Neural progenitor cell (in vitro differentiated cells): ENCODE measurements around the gene EFL1. TPM values are rescaled to one million over a fixed set of nuclear protein-coding genes. Genes with fewer than 3 reads are reported as not detected.

Experiments
- DNase-seq: peaks from one replicate; pipeline ENCODE4 v3.0.0-alpha.2; 2016; ENCODE audit warnings: low spot score
- H2AFZ ChIP-seq: fragments of 200-600 bp; sonication (generic); replicated peaks from 2 replicates; pipeline ENCODE4 v1.6.1; 2016; ENCODE audit warnings: antibody characterized with exemption
- H3F3A ChIP-seq: fragments of 200-600 bp; sonication (generic); 2 replicates; pipeline ENCODE4 v1.6.1; 2016; ENCODE audit warnings: antibody characterized with exemption, low read depth
- H3K27ac ChIP-seq: fragments of 200-600 bp; sonication (generic); 2 replicates; pipeline ENCODE4 v1.5.1; 2016; ENCODE audit warnings: mild to moderate bottlenecking
- H3K27me3 ChIP-seq: fragments of 200-600 bp; sonication (generic); 2 replicates; pipeline ENCODE4 v1.6.1; 2016; ENCODE audit warnings: mild to moderate bottlenecking, moderate library complexity
- H3K36me3 ChIP-seq: fragments of 200-600 bp; sonication (generic); 2 replicates; pipeline ENCODE4 v1.5.1; 2016
- H3K4me1 ChIP-seq: fragments of 200-600 bp; sonication (generic); 2 replicates; pipeline ENCODE4 v1.6.1; 2016; ENCODE audit warnings: mixed run types
- H3K4me2 ChIP-seq: fragments of 200-600 bp; sonication (generic); 2 replicates; pipeline ENCODE4 v1.6.1; 2016
- H3K4me3 ChIP-seq: fragments of 200-600 bp; sonication (generic); 2 replicates; pipeline ENCODE4 v1.5.1; 2016
- H3K79me2 ChIP-seq: fragments of 200-600 bp; sonication (generic); 2 replicates; pipeline ENCODE4 v1.6.1; 2016; ENCODE audit warnings: low read depth
- H3K9ac ChIP-seq: fragments of 200-600 bp; sonication (generic); 2 replicates; pipeline ENCODE4 v1.6.1; 2016
- H3K9me3 ChIP-seq: fragments of 200-600 bp; sonication (generic); 2 replicates; pipeline ENCODE4 v1.5.1; 2016; ENCODE audit warnings: low read depth
- H4K20me1 ChIP-seq: fragments of 200-600 bp; sonication (generic); 2 replicates; pipeline ENCODE4 v1.6.1; 2016; ENCODE audit warnings: low read depth
- H3K27ac Mint-ChIP-seq: 3 replicates; pipeline ENCODE4 v1.8.0; 2021; ENCODE audit warnings: mixed read lengths
- H3K27me3 Mint-ChIP-seq: 2 replicates; pipeline ENCODE4 v1.8.0; 2022; ENCODE audit warnings: low read depth, mild to moderate bottlenecking, inconsistent platforms, moderate library complexity, mixed read lengths; ENCODE audit not compliant: insufficient read depth
- H3K36me3 Mint-ChIP-seq: 3 replicates; pipeline ENCODE4 v1.8.0; 2021; ENCODE audit warnings: mixed read lengths
- H3K4me1 Mint-ChIP-seq: 3 replicates; pipeline ENCODE4 v1.8.0; 2021; ENCODE audit warnings: mixed read lengths
- H3K4me3 Mint-ChIP-seq: 3 replicates; pipeline ENCODE4 v1.8.0; 2021; ENCODE audit warnings: mild to moderate bottlenecking, moderate library complexity, mixed read lengths
- H3K9me3 Mint-ChIP-seq: 3 replicates; pipeline ENCODE4 v1.8.0; 2020; ENCODE audit warnings: mixed read lengths
- EZH2 ChIP-seq: fragments of 200-600 bp; sonication (generic); IDR thresholded peaks from 2 replicates; pipeline ENCODE4 v1.6.1; 2017; ENCODE audit warnings: antibody characterized with exemption, mild to moderate bottlenecking, moderate library complexity
- EZH2phosphoT487 ChIP-seq: fragments of 200-600 bp; sonication (generic); IDR thresholded peaks from 2 replicates; pipeline ENCODE4 v1.6.1; 2017; ENCODE audit warnings: antibody characterized with exemption
- total RNA-seq: library from RNA; depleted of rRNA; stranded (reverse); fragments of >200 nt; gene quantifications from 2 replicates; pipeline ENCODE4 v1.2.3, GENCODE V29; 2015; ENCODE audit warnings: low replicate concordance
- TF ChIP-seq, protein P1 (sequence below): fragments of 200-600 bp; sonication (generic); IDR thresholded peaks from 2 replicates; pipeline ENCODE4 v1.5.1; 2017; ENCODE audit warnings: antibody characterized with exemption, mild to moderate bottlenecking

EFL1 gene
- total RNA-seq, 1 donor from 2014 or later: 42.4 TPM

DNA sequence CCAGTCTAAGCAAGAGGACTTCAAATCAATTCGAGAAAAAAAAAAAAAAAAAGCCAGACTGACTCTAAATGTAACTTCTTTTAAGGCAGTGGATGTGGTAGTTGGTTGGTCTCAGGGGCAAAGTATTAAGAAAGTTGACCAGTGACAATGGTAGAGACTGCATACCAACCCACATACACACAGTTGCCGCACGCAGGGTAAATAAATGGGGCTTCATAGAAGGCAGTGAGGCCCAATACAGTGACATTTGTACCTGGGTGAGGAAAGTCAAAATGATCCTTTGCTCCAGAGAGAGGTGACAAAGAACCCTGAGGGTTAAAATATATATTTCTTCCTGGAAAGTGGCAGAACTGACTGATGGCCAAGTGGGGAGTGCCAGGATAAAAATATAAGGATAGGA is 116.0 kb downstream of the EFL1 start:
- H3K4me3 Mint-ChIP-seq: no peak overlapping the region
- Histone ChIP-seq H3K9ac (no peak overlapping the region), H3K27ac (no peak overlapping the region), H3K27me3 (no peaks in the 10 kb centered on the region), H3K36me3 (no peaks in the 10 kb centered on the region), H4K20me1 (no peaks in the 10 kb centered on the region), H3K4me3 (no peak overlapping the region), H3K79me2 (no peaks in the 10 kb centered on the region), H2AFZ (no peak overlapping the region), H3F3A (no peaks in the 10 kb centered on the region), H3K4me2 (no peak overlapping the region), H3K4me1 (no peaks in the 10 kb centered on the region), H3K9me3 (no peaks in the 10 kb centered on the region)
- no peak overlapping the region for H3K27ac Mint-ChIP-seq
- DNase-seq: no peak
- H3K36me3 Mint-ChIP-seq: peaks cover 11% of the 10 kb centered on the region
- no peaks in the 10 kb centered on the region for H3K4me1 Mint-ChIP-seq
- peaks cover 2% of the 10 kb centered on the region for H3K27me3 Mint-ChIP-seq
- no peaks in the 10 kb centered on the region for H3K9me3 Mint-ChIP-seq
- no peak for TF ChIP-seq EZH2
- no peak for TF ChIP-seq EZH2phosphoT487
- TF ChIP-seq, protein P1, sequence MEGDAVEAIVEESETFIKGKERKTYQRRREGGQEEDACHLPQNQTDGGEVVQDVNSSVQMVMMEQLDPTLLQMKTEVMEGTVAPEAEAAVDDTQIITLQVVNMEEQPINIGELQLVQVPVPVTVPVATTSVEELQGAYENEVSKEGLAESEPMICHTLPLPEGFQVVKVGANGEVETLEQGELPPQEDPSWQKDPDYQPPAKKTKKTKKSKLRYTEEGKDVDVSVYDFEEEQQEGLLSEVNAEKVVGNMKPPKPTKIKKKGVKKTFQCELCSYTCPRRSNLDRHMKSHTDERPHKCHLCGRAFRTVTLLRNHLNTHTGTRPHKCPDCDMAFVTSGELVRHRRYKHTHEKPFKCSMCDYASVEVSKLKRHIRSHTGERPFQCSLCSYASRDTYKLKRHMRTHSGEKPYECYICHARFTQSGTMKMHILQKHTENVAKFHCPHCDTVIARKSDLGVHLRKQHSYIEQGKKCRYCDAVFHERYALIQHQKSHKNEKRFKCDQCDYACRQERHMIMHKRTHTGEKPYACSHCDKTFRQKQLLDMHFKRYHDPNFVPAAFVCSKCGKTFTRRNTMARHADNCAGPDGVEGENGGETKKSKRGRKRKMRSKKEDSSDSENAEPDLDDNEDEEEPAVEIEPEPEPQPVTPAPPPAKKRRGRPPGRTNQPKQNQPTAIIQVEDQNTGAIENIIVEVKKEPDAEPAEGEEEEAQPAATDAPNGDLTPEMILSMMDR: no peak

DNA sequence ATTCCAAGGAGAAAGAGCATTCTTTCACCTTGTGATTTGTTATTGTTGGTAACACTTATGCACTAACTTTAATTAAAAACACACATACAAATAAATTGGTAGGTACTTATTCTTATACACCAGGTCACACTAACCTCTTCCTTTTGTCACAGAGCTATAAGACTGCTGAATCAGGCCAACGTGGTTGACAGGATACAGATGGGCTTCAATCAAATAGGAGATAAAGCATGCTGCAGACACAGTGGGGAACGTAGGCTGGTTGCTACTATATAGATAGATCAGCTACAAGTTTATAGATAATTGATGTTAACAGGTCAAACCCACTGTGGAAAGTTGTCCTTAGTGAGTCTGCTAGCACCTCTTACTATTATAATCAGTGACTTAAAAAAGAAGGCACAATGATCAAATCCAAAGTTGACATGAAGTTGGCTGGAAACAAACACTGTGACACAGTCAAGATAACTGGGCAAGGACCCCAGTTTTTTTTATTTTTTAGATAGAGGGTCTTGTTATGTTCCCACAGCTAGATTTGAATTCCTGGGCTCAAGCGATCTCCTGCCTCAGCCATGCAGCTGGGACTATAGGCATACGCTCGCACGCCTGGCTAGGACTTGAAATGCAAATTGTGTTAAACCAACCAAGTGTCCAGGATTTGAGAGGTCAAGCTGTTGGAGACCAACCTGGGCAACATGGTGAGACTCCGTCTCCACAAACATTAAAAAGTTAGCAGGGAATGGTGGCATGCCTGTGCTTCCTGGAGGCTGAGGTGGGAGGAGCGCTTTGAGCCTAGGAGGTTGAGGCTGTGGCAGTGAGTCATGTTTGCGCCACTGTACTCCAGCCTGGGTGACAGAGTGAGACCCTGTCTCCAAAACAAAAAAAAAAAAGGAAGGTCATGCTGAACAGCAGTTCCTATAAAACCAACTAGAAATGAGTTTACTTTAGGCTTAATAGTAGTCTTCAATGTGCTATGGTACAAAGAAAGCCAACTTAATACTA is 118.8 kb downstream of the EFL1 start:
- H3K4me2 ChIP-seq: no peak overlapping the region
- H3K9ac ChIP-seq: no peak overlapping the region
- DNase-seq: no peak
- H2AFZ ChIP-seq: no peak overlapping the region
- H3K4me1 ChIP-seq: no peaks in the 10 kb centered on the region
- no peaks in the 10 kb centered on the region for H4K20me1 ChIP-seq
- Mint-ChIP-seq H3K4me1 (peaks cover 5% of the 10 kb centered on the region), H3K36me3 (peaks cover 3% of the 10 kb centered on the region), H3K4me3 (no peak overlapping the region), H3K9me3 (no peaks in the 10 kb centered on the region), H3K27ac (no peak overlapping the region), H3K27me3 (peaks cover 2% of the 10 kb centered on the region)
- H3K79me2 ChIP-seq: no peaks in the 10 kb centered on the region
- H3F3A ChIP-seq: no peaks in the 10 kb centered on the region
- TF ChIP-seq, protein P1: no peak
- TF ChIP-seq EZH2 (no peak), EZH2phosphoT487 (no peak)
- H3K9me3 ChIP-seq: no peaks in the 10 kb centered on the region
- H3K4me3 ChIP-seq: no peak overlapping the region
- no peaks in the 10 kb centered on the region for H3K27me3 ChIP-seq
- no peak overlapping the region for H3K27ac ChIP-seq
- H3K36me3 ChIP-seq: no peaks in the 10 kb centered on the region

DNA sequence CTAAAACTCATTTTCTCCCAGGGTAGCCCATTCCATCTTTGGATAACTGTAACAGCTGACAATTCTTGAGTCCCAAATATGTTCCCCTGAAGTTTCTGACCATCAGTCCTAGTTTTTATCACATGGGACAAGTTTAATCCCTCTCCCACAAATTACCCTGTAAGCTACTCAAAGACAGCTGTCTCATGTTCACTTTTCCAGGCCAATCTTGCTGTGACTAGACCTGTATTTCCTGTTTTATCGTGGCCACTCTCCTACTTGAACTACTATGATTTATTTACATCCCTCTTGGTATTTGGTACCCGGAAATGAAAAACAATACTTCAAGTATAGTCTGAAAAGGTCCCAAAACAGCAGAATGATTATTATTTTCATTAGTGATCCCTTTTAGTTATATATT is 121.6 kb downstream of the EFL1 start:
- no peaks in the 10 kb centered on the region for H3F3A ChIP-seq
- no peaks in the 10 kb centered on the region for H3K9me3 Mint-ChIP-seq

DNA sequence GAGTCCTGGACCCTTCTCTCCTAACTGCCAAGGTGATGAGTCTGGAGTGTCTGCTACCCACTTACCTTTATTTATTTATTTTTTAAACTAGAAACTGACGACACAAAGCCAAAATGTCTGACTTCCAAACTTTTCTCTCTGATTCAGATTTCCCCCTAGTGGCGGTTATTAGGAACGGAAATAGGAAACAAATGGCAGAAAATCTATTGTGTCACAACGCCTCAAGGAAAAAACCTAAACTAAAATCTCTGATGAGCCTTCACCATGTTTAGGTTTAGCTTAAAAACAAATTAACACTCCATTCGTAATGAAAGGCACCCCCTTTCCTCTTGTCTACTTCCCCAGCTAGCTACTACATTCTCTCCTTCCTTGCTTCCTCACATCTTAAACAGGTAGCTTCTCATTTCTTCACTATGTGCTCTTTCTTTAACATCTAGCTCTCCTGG is 122.7 kb downstream of the EFL1 start:
- H3K27me3 ChIP-seq: no peaks in the 10 kb centered on the region
- H3F3A ChIP-seq: no peaks in the 10 kb centered on the region
- H3K27me3 Mint-ChIP-seq: peaks cover 2% of the 10 kb centered on the region
- H3K4me1 ChIP-seq: no peaks in the 10 kb centered on the region
- peaks cover 5% of the 10 kb centered on the region for H3K4me1 Mint-ChIP-seq
- DNase-seq: peak; percentile 60
- H3K9me3 Mint-ChIP-seq: no peaks in the 10 kb centered on the region
- no peak overlapping the region for H3K4me3 ChIP-seq
- H3K79me2 ChIP-seq: no peaks in the 10 kb centered on the region
- peaks cover 10% of the 10 kb centered on the region for H3K36me3 Mint-ChIP-seq
- H4K20me1 ChIP-seq: no peaks in the 10 kb centered on the region
- no peak overlapping the region for H3K27ac Mint-ChIP-seq
- H3K4me2 ChIP-seq: no peak overlapping the region
- H3K36me3 ChIP-seq: no peaks in the 10 kb centered on the region
- H3K9me3 ChIP-seq: no peaks in the 10 kb centered on the region
- TF ChIP-seq EZH2phosphoT487: no peak
- TF ChIP-seq, protein P1: peak; percentile 75
- H2AFZ ChIP-seq: peak overlapping the region; percentile 98
- H3K9ac ChIP-seq: no peak overlapping the region
- H3K27ac ChIP-seq: no peak overlapping the region
- no peak overlapping the region for H3K4me3 Mint-ChIP-seq

More for the DNA sequence above, 121.6 kb downstream of the EFL1 start:
- Mint-ChIP-seq H3K27ac (no peak overlapping the region), H3K36me3 (peaks cover 6% of the 10 kb centered on the region), H3K4me3 (no peak overlapping the region), H3K4me1 (peaks cover 5% of the 10 kb centered on the region), H3K27me3 (peaks cover 2% of the 10 kb centered on the region)
- H3K27ac ChIP-seq: no peak overlapping the region
- H3K9me3 ChIP-seq: no peaks in the 10 kb centered on the region
- no peak for DNase-seq
- H3K79me2 ChIP-seq: no peaks in the 10 kb centered on the region
- H3K27me3 ChIP-seq: no peaks in the 10 kb centered on the region
- no peaks in the 10 kb centered on the region for H3K4me1 ChIP-seq
- H3K36me3 ChIP-seq: no peaks in the 10 kb centered on the region
- no peak for TF ChIP-seq EZH2
- H4K20me1 ChIP-seq: no peaks in the 10 kb centered on the region
- H3K4me2 ChIP-seq: no peak overlapping the region
- H3K9ac ChIP-seq: no peak overlapping the region
- no peak overlapping the region for H3K4me3 ChIP-seq
- no peak overlapping the region for H2AFZ ChIP-seq
